ENCODE data around the gene CNTN5.

DNA sequence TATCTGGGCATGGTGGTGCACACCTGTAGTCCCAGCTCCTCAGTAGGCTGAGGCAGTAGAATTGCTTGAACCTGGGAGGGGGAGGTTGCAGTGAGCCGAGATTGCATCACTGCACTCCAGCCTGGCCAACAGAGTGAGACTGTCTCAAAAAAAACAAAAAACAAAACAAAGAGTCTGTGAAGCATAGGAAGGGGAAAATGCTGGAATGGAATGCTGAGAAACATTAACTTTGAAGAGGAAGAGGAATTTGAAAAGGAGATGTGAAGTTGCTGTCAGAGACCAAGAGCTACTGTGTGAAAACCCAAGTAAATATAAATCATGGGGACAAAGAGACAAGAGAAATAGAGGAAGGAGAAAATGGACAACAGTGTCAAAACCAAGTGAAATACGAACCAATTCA, 1211.3 kb downstream of the CNTN5 start:
- TF ChIP-seq, protein P1, sequence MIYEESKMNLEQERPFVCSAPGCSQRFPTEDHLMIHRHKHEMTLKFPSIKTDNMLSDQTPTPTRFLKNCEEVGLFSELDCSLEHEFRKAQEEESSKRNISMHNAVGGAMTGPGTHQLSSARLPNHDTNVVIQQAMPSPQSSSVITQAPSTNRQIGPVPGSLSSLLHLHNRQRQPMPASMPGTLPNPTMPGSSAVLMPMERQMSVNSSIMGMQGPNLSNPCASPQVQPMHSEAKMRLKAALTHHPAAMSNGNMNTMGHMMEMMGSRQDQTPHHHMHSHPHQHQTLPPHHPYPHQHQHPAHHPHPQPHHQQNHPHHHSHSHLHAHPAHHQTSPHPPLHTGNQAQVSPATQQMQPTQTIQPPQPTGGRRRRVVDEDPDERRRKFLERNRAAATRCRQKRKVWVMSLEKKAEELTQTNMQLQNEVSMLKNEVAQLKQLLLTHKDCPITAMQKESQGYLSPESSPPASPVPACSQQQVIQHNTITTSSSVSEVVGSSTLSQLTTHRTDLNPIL (CRISPR knock-in tag; IDR thresholded peaks at IDR 0.05; ENCODE audit: low read depth), result no peak
- no peak for TF ChIP-seq ZNF8 (CRISPR knock-in tag; IDR thresholded peaks at IDR 0.05)
- TF ChIP-seq, protein P2, sequence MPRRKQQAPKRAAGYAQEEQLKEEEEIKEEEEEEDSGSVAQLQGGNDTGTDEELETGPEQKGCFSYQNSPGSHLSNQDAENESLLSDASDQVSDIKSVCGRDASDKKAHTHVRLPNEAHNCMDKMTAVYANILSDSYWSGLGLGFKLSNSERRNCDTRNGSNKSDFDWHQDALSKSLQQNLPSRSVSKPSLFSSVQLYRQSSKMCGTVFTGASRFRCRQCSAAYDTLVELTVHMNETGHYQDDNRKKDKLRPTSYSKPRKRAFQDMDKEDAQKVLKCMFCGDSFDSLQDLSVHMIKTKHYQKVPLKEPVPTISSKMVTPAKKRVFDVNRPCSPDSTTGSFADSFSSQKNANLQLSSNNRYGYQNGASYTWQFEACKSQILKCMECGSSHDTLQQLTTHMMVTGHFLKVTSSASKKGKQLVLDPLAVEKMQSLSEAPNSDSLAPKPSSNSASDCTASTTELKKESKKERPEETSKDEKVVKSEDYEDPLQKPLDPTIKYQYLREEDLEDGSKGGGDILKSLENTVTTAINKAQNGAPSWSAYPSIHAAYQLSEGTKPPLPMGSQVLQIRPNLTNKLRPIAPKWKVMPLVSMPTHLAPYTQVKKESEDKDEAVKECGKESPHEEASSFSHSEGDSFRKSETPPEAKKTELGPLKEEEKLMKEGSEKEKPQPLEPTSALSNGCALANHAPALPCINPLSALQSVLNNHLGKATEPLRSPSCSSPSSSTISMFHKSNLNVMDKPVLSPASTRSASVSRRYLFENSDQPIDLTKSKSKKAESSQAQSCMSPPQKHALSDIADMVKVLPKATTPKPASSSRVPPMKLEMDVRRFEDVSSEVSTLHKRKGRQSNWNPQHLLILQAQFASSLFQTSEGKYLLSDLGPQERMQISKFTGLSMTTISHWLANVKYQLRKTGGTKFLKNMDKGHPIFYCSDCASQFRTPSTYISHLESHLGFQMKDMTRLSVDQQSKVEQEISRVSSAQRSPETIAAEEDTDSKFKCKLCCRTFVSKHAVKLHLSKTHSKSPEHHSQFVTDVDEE (CRISPR knock-in tag; IDR thresholded peaks at IDR 0.05), result no peak
- TF ChIP-seq ZC3H10 (CRISPR knock-in tag; IDR thresholded peaks at IDR 0.05), result no peak
- TF ChIP-seq ARNTL (CRISPR knock-in tag; IDR thresholded peaks at IDR 0.05; ENCODE audit: borderline replicate concordance, low read depth), result no peak
- TF ChIP-seq ZNF565 (CRISPR knock-in tag; conservative IDR thresholded peaks at IDR 0.05; ENCODE audit: low read depth), result no peak
- TF ChIP-seq, protein P3, sequence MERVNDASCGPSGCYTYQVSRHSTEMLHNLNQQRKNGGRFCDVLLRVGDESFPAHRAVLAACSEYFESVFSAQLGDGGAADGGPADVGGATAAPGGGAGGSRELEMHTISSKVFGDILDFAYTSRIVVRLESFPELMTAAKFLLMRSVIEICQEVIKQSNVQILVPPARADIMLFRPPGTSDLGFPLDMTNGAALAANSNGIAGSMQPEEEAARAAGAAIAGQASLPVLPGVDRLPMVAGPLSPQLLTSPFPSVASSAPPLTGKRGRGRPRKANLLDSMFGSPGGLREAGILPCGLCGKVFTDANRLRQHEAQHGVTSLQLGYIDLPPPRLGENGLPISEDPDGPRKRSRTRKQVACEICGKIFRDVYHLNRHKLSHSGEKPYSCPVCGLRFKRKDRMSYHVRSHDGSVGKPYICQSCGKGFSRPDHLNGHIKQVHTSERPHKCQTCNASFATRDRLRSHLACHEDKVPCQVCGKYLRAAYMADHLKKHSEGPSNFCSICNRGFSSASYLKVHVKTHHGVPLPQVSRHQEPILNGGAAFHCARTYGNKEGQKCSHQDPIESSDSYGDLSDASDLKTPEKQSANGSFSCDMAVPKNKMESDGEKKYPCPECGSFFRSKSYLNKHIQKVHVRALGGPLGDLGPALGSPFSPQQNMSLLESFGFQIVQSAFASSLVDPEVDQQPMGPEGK (CRISPR knock-in tag; IDR thresholded peaks at IDR 0.05; ENCODE audit: borderline replicate concordance), result no peak
- no peak for TF ChIP-seq CSDC2 (CRISPR knock-in tag; IDR thresholded peaks at IDR 0.05)
- no peak for TF ChIP-seq GLIS3 (CRISPR knock-in tag; IDR thresholded peaks at IDR 0.05)
- no peak for TF ChIP-seq ISL1 (CRISPR knock-in tag; IDR thresholded peaks at IDR 0.05)
- TF ChIP-seq ZFP30 (CRISPR knock-in tag; IDR thresholded peaks at IDR 0.05), result no peak
- TF ChIP-seq ESRRG (CRISPR knock-in tag; IDR thresholded peaks at IDR 0.05), result no peak
- no peak for TF ChIP-seq PPARA (CRISPR knock-in tag; IDR thresholded peaks at IDR 0.05; ENCODE audit: borderline replicate concordance)
- no peak for TF ChIP-seq RARB (CRISPR knock-in tag; IDR thresholded peaks at IDR 0.05)

Data from SK-N-SH treated with all-trans-retinoic acid at 6 μM for 48 hours (cell line).